GM12875 (cell line): ENCODE measurements around the gene UNC5B.

Experiments
- H3K4me3 ChIP-seq: one replicate; pipeline ENCODE4 v1.5.1; 2011; ENCODE audit warnings: low read depth, low read length, control low read depth
- CTCF ChIP-seq: IDR thresholded peaks from 2 replicates; pipeline ENCODE4 v1.5.1; 2011; ENCODE audit warnings: low read depth, mild to moderate bottlenecking, control low read depth, inconsistent platforms, low read length, moderate library complexity, borderline replicate concordance; ENCODE audit not compliant: insufficient read depth

UNC5B gene

GRCh38 chr10:71316056-71316785 lies 103.9 kb downstream of the UNC5B start:
- H3K4me3 ChIP-seq: no peak overlapping the region
- TF ChIP-seq CTCF: no peak

GRCh38 chr10:71316786-71317160 lies 104.4 kb downstream of the UNC5B start:
- no peak for TF ChIP-seq CTCF
- no peak overlapping the region for H3K4me3 ChIP-seq

- no peak for TF ChIP-seq CTCF
- no peak overlapping the region for H3K4me3 ChIP-seq
Measured at GRCh38 chr10:71317739-71318138, 105.4 kb downstream of the UNC5B start.

- H3K4me3 ChIP-seq: peak within 1 kb of the TSS; percentile 68
- peak; percentile 76 for TF ChIP-seq CTCF
Measured at GRCh38 chr10:71319042-71319799, 106.9 kb downstream of the UNC5B start, which contains the start of gene SLC29A3. TSS of gene SLC29A3 (plus strand) at chr10:71319259. CDS start at chr10:71319310, 51 bp downstream.

GRCh38 chr10:71319800-71320392 lies 107.5 kb downstream of the UNC5B start:
- no peak for TF ChIP-seq CTCF
- peak overlapping the region; percentile 68 for H3K4me3 ChIP-seq

- TF ChIP-seq CTCF: no peak
- no peak overlapping the region for H3K4me3 ChIP-seq
Measured at GRCh38 chr10:71320592-71320991, 108.2 kb downstream of the UNC5B start.
